M059J (cell line): ENCODE measurements around the gene WDR18. TPM values are rescaled to one million over a fixed set of nuclear protein-coding genes. Genes with fewer than 3 reads are reported as not detected.

ENCODE experiments used
- DNase-seq: peaks from one replicate; pipeline ENCODE4 v3.0.0-alpha.2; 2012; ENCODE audit warnings: low read depth
- total RNA-seq: library from RNA; depleted of rRNA; stranded (reverse); fragments of >200 nt; shearing (Covaris generic); gene quantifications from 2 replicates; pipeline ENCODE4 v1.2.3, GENCODE V29; 2014; rRNA removed

The WDR18 gene
- total RNA-seq, 1 experiment from 2014 or later: 70.4 TPM

DNA sequence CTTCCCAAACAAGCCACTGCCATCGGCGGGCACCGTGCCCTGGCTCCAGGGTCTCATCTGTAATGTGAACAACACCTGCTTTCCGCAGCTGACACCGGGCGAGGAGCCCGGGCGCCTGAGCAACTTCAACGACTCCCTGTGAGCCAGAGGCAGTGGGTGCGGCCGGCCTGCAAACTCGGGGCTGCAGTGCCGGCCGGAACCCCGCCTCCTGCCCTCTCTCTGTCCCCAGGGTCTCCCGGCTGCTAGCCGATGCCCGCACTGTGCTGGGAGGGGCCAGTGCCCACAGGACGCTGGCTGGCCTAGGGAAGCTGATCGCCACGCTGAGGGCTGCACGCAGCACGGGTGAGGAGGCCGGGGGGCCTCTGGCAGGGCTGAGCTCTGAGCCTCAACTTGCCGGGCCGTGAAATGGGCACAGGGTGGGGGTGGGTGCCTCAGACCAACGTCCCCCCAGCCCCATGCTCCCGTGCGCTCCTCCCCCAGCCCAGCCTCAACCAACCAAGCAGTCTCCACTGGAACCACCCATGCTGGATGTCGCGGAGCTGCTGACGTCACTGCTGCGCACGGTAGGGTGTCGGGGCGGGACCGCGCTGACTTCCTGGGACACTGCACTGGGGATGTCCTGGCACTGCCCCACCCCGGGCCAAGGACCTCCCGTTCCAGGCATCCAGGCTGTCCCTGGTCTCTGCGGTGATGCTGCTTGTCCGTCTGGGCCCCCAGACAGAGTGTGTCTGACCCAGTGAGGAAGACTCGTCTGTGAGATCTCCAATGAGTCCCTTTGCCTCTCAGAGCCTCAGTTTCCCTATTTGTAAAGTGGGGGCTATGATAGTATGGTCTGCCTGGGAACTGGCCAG, 57.9 kb downstream of the WDR18 start:
- DNase-seq: no peak

DNA sequence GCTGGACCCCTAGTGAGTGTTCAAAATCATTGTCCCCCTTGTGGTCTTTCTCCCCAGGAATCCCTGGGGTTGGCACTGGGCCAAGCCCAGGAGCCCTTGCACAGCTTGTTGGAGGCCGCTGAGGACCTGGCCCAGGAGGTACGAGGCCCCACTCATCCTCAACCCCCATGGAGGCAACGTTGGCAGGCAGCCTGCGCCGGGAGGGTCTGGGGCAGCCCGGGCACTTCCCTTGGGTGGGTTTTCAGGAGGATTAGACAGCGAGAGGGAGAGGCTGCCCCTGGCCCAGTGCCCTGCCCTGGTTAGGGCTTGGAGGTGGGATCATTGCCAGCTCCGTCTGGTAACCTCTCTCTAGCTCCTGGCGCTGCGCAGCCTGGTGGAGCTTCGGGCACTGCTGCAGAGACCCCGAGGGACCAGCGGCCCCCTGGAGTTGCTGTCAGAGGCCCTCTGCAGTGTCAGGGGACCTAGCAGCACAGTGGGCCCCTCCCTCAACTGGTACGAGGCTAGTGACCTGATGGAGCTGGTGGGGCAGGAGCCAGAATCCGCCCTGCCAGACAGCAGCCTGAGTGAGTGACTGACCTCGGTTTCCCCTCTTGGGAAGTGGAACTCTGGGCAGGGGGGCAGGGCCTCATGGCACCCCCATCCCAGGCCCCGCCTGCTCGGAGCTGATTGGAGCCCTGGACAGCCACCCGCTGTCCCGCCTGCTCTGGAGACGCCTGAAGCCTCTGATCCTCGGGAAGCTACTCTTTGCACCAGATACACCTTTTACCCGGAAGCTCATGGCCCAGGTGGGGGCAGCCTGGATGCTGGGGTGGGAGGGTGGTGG, 58.8 kb downstream of the WDR18 start:
- DNase-seq: no peak

Other genes with a start within 250 kb of the WDR18 start
- 0.37 and 0.79 TPM in 2 replicates for gene MISP, start 233.2 kb upstream of the WDR18 start, total RNA-seq
- 184 and 196 TPM in 2 replicates for gene PTBP1, start 186.9 kb upstream of the WDR18 start, total RNA-seq
- gene PLPPR3, start 162.4 kb upstream of the WDR18 start, total RNA-seq: 2.3 and 3.8 TPM in 2 replicates
- not detected in 2 replicates for gene AZU1, start 156.5 kb upstream of the WDR18 start, total RNA-seq
- not detected in 2 replicates for gene PRTN3, start 143.3 kb upstream of the WDR18 start, total RNA-seq
- gene ELANE, start 132.0 kb upstream of the WDR18 start, total RNA-seq: not detected in 2 replicates
- gene CFD, start 124.7 kb upstream of the WDR18 start, total RNA-seq: 0.52 and 0.89 TPM in 2 replicates
- gene MED16, start 91.2 kb upstream of the WDR18 start, total RNA-seq: 22.7 and 32.8 TPM in 2 replicates
- gene RNU6-9, start 90.9 kb upstream of the WDR18 start, total RNA-seq: not detected in 2 replicates
- gene R3HDM4, start 71.1 kb upstream of the WDR18 start, total RNA-seq: 30.4 and 37.0 TPM in 2 replicates
- not detected in 2 replicates for gene KISS1R, start 67.0 kb upstream of the WDR18 start, total RNA-seq
- 0.71 and 3.7 TPM in 2 replicates for gene ARID3A, start 58.3 kb upstream of the WDR18 start, total RNA-seq
- not detected in 2 replicates for gene GRIN3B, start 16.1 kb downstream of the WDR18 start, total RNA-seq
- 99.9 and 126 TPM in 2 replicates for gene TMEM259, start 36.8 kb downstream of the WDR18 start, total RNA-seq
- gene RNU6-2, start 37.2 kb downstream of the WDR18 start, total RNA-seq: not detected in 2 replicates
- 259 and 333 TPM in 2 replicates for gene CNN2, start 42.3 kb downstream of the WDR18 start, total RNA-seq
- gene ABCA7, start 55.8 kb downstream of the WDR18 start, total RNA-seq: 9.3 and 13.5 TPM in 2 replicates
- 12.7 and 40.8 TPM in 2 replicates for gene ARHGAP45, start 82.8 kb downstream of the WDR18 start, total RNA-seq
- gene POLR2E, start 111.0 kb downstream of the WDR18 start, total RNA-seq: 145 and 164 TPM in 2 replicates
- gene GPX4, start 119.6 kb downstream of the WDR18 start, total RNA-seq: 684 and 697 TPM in 2 replicates
- 9.3 and 17.4 TPM in 2 replicates for gene SBNO2, start 189.9 kb downstream of the WDR18 start, total RNA-seq
- 31.5 and 71.6 TPM in 2 replicates for gene STK11, start 221.4 kb downstream of the WDR18 start, total RNA-seq